BJ (cell line): ENCODE measurements around the gene KCTD16. TPM values are rescaled to one million over a fixed set of nuclear protein-coding genes. Genes with fewer than 3 reads are reported as not detected.

Experiments
- CTCF ChIA-PET: fragments of 350-600 bp; formaldehyde crosslinking; extraction: SDS; loops from one replicate; lab custom pipeline; 2021; ENCODE audit warnings: antibody characterized with exemption, inconsistent platforms; lab: Yijun Ruan, JAX
- POLR2A ChIA-PET: fragments of 300-600 bp; sonication (Branson Sonifier 250); formaldehyde crosslinking; extraction: SDS; loops from one replicate; lab custom pipeline; 2021; ENCODE audit warnings: antibody characterized with exemption; lab: Charles Lee
- DNase-seq: peaks from one replicate; pipeline ENCODE4 v3.0.0-alpha.2; 2011; ENCODE audit warnings: low read depth
- H3K27me3 ChIP-seq: 2 replicates; pipeline ENCODE4 v1.6.0; 2011; ENCODE audit warnings: low read length; ENCODE audit not compliant: control insufficient read depth, insufficient read depth
- H3K36me3 ChIP-seq: 2 replicates; pipeline ENCODE4 v1.5.1; 2011; ENCODE audit warnings: low read length; ENCODE audit not compliant: control insufficient read depth, insufficient read depth
- H3K4me3 ChIP-seq: 2 replicates; pipeline ENCODE4 v1.5.1; 2011; ENCODE audit warnings: low read depth, mild to moderate bottlenecking, control low read depth, low read length
- CTCF ChIP-seq: IDR thresholded peaks from 2 replicates; pipeline ENCODE4 v1.5.1; 2011; ENCODE audit warnings: low read depth, mild to moderate bottlenecking, control low read depth, inconsistent platforms, low read length, moderate library complexity; ENCODE audit not compliant: insufficient read depth
- polyA plus RNA-seq: library from polyadenylated mRNA; depleted of rRNA; stranded (reverse); fragments of >200 nt; gene quantifications from 2 replicates; pipeline ENCODE4 v1.2.3, GENCODE V29; 2011

The KCTD16 gene
- polyA plus RNA-seq, 1 experiment = 1.7 TPM

GRCh38 chr5:144126707-144127106 is 44.0 kb upstream of the KCTD16 start:
- TF ChIP-seq CTCF = no peak
- ChIA-PET POLR2A (no interaction called here), CTCF (interaction anchor here (0.7 to 1.9 kb wide), 2 partner anchors 13 to 133 kb away, joined by 3 to 5 read pairs; no protein-coding TSS in a partner anchor)
- Histone ChIP-seq H3K27me3 (no peaks in the 10 kb centered on the region), H3K4me3 (no peak overlapping the region), H3K36me3 (no peaks in the 10 kb centered on the region)
- no peak for DNase-seq

DNA sequence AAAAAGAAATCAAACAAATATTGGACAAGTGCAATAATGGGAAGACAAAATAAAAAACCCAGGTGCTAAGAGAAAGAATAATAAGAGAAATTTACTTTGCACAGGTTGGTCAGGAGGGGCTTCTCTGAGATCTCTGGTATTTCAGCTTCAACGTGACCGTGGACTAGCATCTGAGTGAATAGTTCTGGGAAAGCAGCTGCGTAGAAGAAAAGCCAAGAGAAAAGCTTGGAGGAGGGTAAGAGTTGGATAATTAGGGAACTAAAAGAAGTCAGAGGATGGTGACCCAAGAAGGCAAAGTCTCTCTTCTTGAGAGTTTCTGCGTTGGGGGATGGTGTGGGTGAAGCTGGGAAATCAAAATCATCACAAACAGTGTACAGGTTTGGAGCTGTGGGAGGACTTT is 41.8 kb upstream of the KCTD16 start:
- Histone ChIP-seq H3K27me3 (no peaks in the 10 kb centered on the region), H3K4me3 (no peak overlapping the region), H3K36me3 (no peaks in the 10 kb centered on the region)
- TF ChIP-seq CTCF = no peak
- CTCF ChIA-PET = no interaction called here
- no peak for DNase-seq
- POLR2A ChIA-PET = no interaction called here

DNA sequence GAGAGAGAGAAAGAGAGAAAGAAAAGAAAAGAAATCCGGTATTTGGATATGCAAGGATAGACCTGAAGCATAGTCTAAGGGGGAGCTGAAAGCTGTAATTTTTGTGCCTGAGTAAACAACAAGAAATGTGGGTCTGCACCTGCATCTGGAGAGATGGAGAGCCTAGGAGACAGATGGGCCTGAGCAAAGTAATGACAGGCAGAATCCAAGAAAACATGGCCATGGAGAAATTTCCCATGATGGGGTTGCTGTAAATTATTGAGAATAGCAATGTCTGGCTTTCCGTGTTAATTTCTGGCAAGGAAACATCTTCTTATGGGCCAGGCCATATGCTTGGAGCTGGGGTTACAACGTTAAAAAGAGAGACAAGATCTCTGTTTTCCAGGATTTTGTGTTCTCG is 40.4 kb upstream of the KCTD16 start:
- no peak overlapping the region for H3K4me3 ChIP-seq
- no peaks in the 10 kb centered on the region for H3K36me3 ChIP-seq
- H3K27me3 ChIP-seq = no peaks in the 10 kb centered on the region
- ChIA-PET POLR2A (no interaction called here), CTCF (interaction anchor here (1.5 to 1.6 kb wide), 2 partner anchors 10 to 13 kb away, joined by 4 to 6 read pairs; no protein-coding TSS in a partner anchor)
- DNase-seq = no peak
- no peak for TF ChIP-seq CTCF

GRCh38 chr5:144131261-144131660 is 39.4 kb upstream of the KCTD16 start:
- DNase-seq = no peak
- no peaks in the 10 kb centered on the region for H3K36me3 ChIP-seq
- H3K27me3 ChIP-seq = no peaks in the 10 kb centered on the region
- POLR2A ChIA-PET = no interaction called here
- no peak overlapping the region for H3K4me3 ChIP-seq
- TF ChIP-seq CTCF = no peak
- CTCF ChIA-PET = interaction anchor here (1.1 to 1.6 kb wide), 3 partner anchors 9 to 14 kb away, joined by 3 to 6 read pairs (median 4); no protein-coding TSS in a partner anchor

GRCh38 chr5:144133050-144133633 is 37.5 kb upstream of the KCTD16 start:
- ChIA-PET CTCF (interaction anchor here (1.0 to 1.6 kb wide), 3 partner anchors 10 to 15 kb away, joined by 3 to 12 read pairs (median 3); no protein-coding TSS in a partner anchor), POLR2A (no interaction called here)
- H3K4me3 ChIP-seq = no peak overlapping the region
- H3K27me3 ChIP-seq = no peaks in the 10 kb centered on the region
- DNase-seq = no peak
- TF ChIP-seq CTCF = no peak
- no peaks in the 10 kb centered on the region for H3K36me3 ChIP-seq
